Naive thymus-derived CD8-positive, alpha-beta T cell (primary cell): ENCODE measurements around the gene ZNF45. TPM values are rescaled to one million over a fixed set of nuclear protein-coding genes. Genes with fewer than 3 reads are reported as not detected.
A peak's percentile ranks its signal among the peaks of the same experiment; 100 is the strongest.
"Not testable (repeated sequence)": the region's sequence is repeated elsewhere in the genome, so short reads cannot be mapped to it uniquely, and the experiment has no call there.

Experiments
- ATAC-seq, 2 donors: fragments of 150-1000 bp; cut with Tn5 transposase in 1 of 2; sonication (Bioruptor Pico), chemical (Tn5 transposase) in 1 of 2; 1 replicate in 1 of 2; 2 replicates in 1 of 2; pipeline ENCODE4 v1.10.0; 2021; ENCODE audit warnings: mild to moderate bottlenecking in 2 of 2, moderate library complexity in 2 of 2
- POLR2A ChIA-PET: fragments of 350-600 bp; sonication (Branson Sonifier 250); formaldehyde crosslinking; loops from one replicate; lab custom pipeline; 2021; ENCODE audit warnings: antibody characterized with exemption; lab: Charles Lee
- DNase-seq, 10 donors: peaks; one replicate each; pipeline versions ENCODE4 v3.0.0 to v3.0.0-alpha.2; 2020 to 2022
- H3K27ac Mint-ChIP-seq, 10 donors: one replicate each; pipeline ENCODE4 v1.8.0; 2020 to 2022; ENCODE audit warnings: mild to moderate bottlenecking in 10 of 10, mixed read lengths in 10 of 10, moderate library complexity in 4 of 10, inconsistent platforms in 1 of 10
- H3K27me3 Mint-ChIP-seq, 5 donors: one replicate each; pipeline ENCODE4 v1.8.0; 2021 to 2022; ENCODE audit warnings: mixed read lengths in 5 of 5
- H3K36me3 Mint-ChIP-seq, 3 donors: one replicate each; pipeline ENCODE4 v1.8.0; 2020 to 2022; ENCODE audit warnings: mixed read lengths in 3 of 3, mild to moderate bottlenecking in 2 of 3, inconsistent platforms in 1 of 3
- H3K4me1 Mint-ChIP-seq, 4 donors: one replicate each; pipeline ENCODE4 v1.8.0; 2021 to 2022; ENCODE audit warnings: mixed read lengths in 4 of 4
- H3K4me3 Mint-ChIP-seq, 10 donors: one replicate each; pipeline ENCODE4 v1.8.0; 2020 to 2022; ENCODE audit warnings: mild to moderate bottlenecking in 10 of 10, mixed read lengths in 10 of 10, moderate library complexity in 6 of 10, inconsistent platforms in 1 of 10
- H3K9me3 Mint-ChIP-seq, 9 donors: one replicate each; pipeline ENCODE4 v1.8.0; 2020 to 2022; ENCODE audit warnings: mixed read lengths in 9 of 9, mild to moderate bottlenecking in 3 of 9, inconsistent platforms in 1 of 9, moderate library complexity in 1 of 9
- polyA plus RNA-seq, 3 donors: library from polyadenylated mRNA; unstranded; fragments of 300-500 nt; fragmentation: Illumina TruSeq; gene quantifications; one replicate each; pipeline ENCODE4 v1.2.3, GENCODE V29; 2021
- total RNA-seq, 8 experiments: library from RNA in 2 of 8; stranded (reverse) in 2 of 8; gene quantifications; one replicate each; pipeline ENCODE4 v1.2.3 and lab custom pipeline; 2021 to 2026

Gene ZNF45
- total and polyA plus RNA-seq, 5 experiments from 2014 or later: 6.3 to 27.9 (median 16.6) TPM

GRCh38 chr19:43947412-43947811 lies 12.3 kb upstream of the ZNF45 start:
- ATAC-seq, POLR2A ChIA-PET, H3K27ac Mint-ChIP-seq, H3K4me3 Mint-ChIP-seq, DNase-seq: not testable (repeated sequence)
- Mint-ChIP-seq H3K27me3 (peaks cover 12 to 51% (median 24%) of the 10 kb centered on the region in 5 donors), H3K36me3 (peaks cover 3 to 55% (median 22%) of the 10 kb centered on the region in 3 donors), H3K9me3 (peaks cover 25 to 64% (median 48%) of the 10 kb centered on the region in 9 donors), H3K4me1 (peaks cover 3 to 11% (median 9%) of the 10 kb centered on the region in 4 donors)

DNA sequence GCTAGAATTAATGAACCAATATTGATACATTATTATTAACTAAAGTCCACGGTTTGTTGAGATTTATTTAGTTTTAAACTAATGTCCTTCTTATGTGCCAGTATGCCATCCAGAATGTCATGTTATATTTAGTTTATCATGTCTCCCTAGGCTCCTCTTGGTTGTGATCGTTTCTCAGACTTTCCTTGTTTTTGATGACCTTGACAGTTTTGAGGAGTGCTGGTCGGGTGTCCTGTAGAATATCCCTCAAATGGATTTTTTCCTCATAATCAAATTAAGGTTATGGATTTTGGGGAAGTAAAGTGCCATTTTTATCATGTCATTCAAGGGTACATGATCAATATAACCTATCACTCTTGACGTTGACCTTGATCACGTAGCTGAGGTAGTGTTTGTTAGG lies 6.1 kb upstream of the ZNF45 start:
- no peaks in the 10 kb centered on the region for H3K4me1 Mint-ChIP-seq
- peaks cover 8 to 34% (median 17%) of the 10 kb centered on the region in 9 donors for H3K9me3 Mint-ChIP-seq
- H3K4me3 Mint-ChIP-seq: no peak overlapping the region
- POLR2A ChIA-PET: no interaction called here
- peaks cover 0 to 22% (median 2%) of the 10 kb centered on the region in 3 donors for H3K36me3 Mint-ChIP-seq
- H3K27me3 Mint-ChIP-seq: peaks cover 6 to 38% (median 12%) of the 10 kb centered on the region in 5 donors
- no peak for ATAC-seq
- no peak for DNase-seq
- no peak overlapping the region for H3K27ac Mint-ChIP-seq

DNA sequence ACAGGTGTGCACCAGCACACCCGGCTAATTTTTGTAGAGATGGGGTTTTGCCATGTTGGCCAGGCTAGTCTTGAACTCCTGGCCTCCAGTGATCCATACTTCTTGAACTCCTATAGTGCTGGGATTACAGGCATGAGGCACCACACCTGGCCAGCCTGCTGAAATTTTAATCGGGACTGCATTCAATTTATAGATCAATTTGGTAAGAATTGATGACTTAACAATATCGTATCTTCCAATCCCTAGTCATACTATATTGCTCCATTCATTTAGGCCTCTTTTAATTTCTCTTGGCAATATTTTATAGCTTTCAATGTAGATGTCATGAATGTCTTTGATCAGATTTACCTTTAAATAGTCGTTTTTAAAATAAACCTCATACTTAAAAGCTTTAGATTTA lies 5.6 kb upstream of the ZNF45 start:
- DNase-seq: no peak
- H3K27me3 Mint-ChIP-seq: peaks cover 3 to 34% (median 9%) of the 10 kb centered on the region in 5 donors
- H3K4me3 Mint-ChIP-seq: no peak overlapping the region
- peaks cover 0 to 18% (median 2%) of the 10 kb centered on the region in 3 donors for H3K36me3 Mint-ChIP-seq
- H3K27ac Mint-ChIP-seq: no peak overlapping the region
- H3K4me1 Mint-ChIP-seq: peaks cover 0 to 3% (median under 1%) of the 10 kb centered on the region in 4 donors
- H3K9me3 Mint-ChIP-seq: peaks cover 3 to 29% (median 12%) of the 10 kb centered on the region in 9 donors
- no peak for ATAC-seq
- POLR2A ChIA-PET: no interaction called here

GRCh38 chr19:43939557-43940260 lies 4.6 kb upstream of the ZNF45 start:
- POLR2A ChIA-PET: no interaction called here
- H3K27ac Mint-ChIP-seq: no peak overlapping the region
- peaks cover 0 to 17% (median 2%) of the 10 kb centered on the region in 3 donors for H3K36me3 Mint-ChIP-seq
- no peak for DNase-seq
- ATAC-seq: no peak
- H3K4me1 Mint-ChIP-seq: peaks cover 3 to 9% (median 5%) of the 10 kb centered on the region in 4 donors
- peaks cover 0 to 21% (median 10%) of the 10 kb centered on the region in 9 donors for H3K9me3 Mint-ChIP-seq
- no peak overlapping the region for H3K4me3 Mint-ChIP-seq
- H3K27me3 Mint-ChIP-seq: peaks cover 1 to 27% (median 8%) of the 10 kb centered on the region in 5 donors

DNA sequence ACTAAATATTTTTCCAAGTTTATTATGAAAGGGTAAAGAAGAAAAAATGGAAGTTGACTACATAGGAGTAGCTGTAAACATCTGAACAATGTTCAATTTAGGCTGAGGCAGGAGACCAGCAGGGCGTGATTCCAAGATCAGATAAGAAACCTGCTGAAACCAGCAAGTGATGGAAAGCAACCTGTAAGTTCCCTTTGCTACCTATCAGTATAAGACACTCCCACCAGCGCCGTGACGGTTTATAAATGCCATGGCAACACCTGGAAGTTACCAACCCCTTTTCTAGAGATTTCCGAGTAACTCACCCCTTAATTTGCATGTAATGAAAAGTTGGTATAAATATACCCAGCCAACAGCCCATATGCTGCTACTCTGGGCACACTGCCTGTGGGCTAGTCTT lies 1.1 kb upstream of the ZNF45 start:
- Mint-ChIP-seq H3K36me3 (peaks cover 4 to 22% (median 18%) of the 10 kb centered on the region in 3 donors), H3K4me1 (peaks cover 7 to 28% (median 24%) of the 10 kb centered on the region in 4 donors), H3K27ac (peak overlapping the region in 4 of 10 donors; percentile 30 to 96 (median 68)), H3K9me3 (peaks cover 0 to 18% (median 7%) of the 10 kb centered on the region in 9 donors), H3K27me3 (peaks cover 0 to 9% (median 1%) of the 10 kb centered on the region in 5 donors), H3K4me3 (peak overlapping the region; percentile 18 to 97 (median 94))
- POLR2A ChIA-PET: interaction anchor here (0.6 to 2.8 kb wide), 2 partner anchors 15 to 416 kb away, joined by 3 to 18 read pairs; partner anchors contain the start of gene ZNF221
- ATAC-seq (no peak), DNase-seq (no peak)

DNA sequence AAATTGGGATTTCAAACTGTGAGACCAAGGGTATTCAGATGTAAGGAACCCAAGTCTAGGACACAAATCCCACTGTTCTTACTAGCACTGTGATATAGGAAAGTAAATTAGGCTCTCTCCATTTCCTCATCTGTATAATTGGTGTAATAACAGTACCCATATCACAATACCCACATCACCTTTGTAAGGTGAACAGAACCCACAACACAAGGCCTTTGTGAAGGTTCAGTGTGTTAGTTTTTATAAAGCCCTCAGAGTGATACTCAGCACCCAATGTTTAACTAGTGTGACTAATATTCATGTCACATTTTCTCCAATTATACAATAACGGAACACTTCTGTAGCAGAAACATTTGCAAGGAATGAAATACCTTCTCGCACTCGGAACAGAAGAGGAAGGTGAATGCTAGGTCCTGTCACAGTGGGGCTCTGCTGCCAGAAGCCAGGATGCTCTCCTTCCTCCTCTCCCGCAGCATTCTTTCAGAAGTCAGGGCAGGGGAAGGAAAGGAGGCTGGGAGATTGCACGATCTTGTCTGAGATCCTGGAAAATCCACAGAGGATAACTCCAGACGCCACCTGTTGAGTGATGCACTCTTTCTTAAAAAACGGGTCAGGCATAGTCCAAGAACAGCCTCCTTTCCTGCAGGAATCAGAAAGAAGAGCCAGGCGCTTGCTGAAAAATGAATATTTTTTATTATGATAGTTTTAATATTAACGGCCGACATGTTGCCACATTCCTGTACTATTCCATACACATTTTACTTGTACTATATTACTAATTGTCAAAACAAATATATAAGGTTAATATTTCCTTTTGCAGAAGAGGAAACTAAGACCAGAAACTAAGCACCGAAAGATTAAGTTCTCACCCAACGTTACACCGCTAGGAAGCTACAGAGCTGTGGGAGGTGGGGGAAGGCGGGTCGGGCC lies 762 bp downstream of the ZNF45 start:
- Mint-ChIP-seq H3K4me1 (peaks cover 10 to 33% (median 24%) of the 10 kb centered on the region in 4 donors), H3K4me3 (peak overlapping the region; percentile 88 to 97 (median 94)), H3K9me3 (peaks cover 0 to 3% (median 0%) of the 10 kb centered on the region in 9 donors), H3K36me3 (peaks cover 11 to 40% (median 35%) of the 10 kb centered on the region in 3 donors), H3K27me3 (peaks cover 0 to 5% (median 0%) of the 10 kb centered on the region in 5 donors), H3K27ac (peak overlapping the region; percentile 77 to 98 (median 94))
- ATAC-seq (no peak), DNase-seq (peak in 1 of 10 donors; percentile 19)
- POLR2A ChIA-PET: interaction anchor here (0.6 to 2.8 kb wide), 8 partner anchors 17 to 370 kb away, joined by 3 to 18 read pairs (median 5); partner anchors contain the start of genes ZNF221, ZNF226, ZNF235 and ZNF283

GRCh38 chr19:43928820-43929219 lies 6.3 kb downstream of the ZNF45 start:
- Mint-ChIP-seq H3K36me3 (peaks cover 51 to 94% (median 90%) of the 10 kb centered on the region in 3 donors), H3K4me1 (peaks cover 2 to 25% (median 8%) of the 10 kb centered on the region in 4 donors), H3K4me3 (no peak overlapping the region), H3K9me3 (peaks cover 0 to 31% (median 13%) of the 10 kb centered on the region in 9 donors), H3K27me3 (no peaks in the 10 kb centered on the region), H3K27ac (no peak overlapping the region)
- DNase-seq: no peak
- no peak for ATAC-seq
- POLR2A ChIA-PET: no interaction called here

- POLR2A ChIA-PET: no interaction called here
Measured at GRCh38 chr19:43923875-43924274, 11.2 kb downstream of the ZNF45 start.

DNA sequence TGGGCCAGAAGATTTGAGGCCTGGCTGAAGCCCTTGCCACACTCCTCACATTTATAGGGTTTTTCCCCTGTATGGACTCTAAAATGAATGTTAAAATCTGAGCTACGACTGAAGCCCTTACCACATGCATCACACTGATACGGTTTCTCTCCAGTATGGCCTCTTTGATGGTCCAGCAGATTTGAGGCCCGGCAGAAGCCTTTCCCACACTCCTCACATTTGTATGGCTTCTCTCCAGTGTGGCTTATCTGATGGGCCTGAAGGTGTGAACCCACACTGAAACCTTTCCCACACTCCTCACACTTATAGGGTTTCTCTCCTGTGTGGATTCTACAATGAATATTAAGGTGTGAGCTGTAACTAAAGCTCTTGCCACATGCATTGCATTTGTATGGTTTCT lies 21.0 kb downstream of the ZNF45 start:
- DNase-seq (no peak), ATAC-seq (no peak)
- Mint-ChIP-seq H3K9me3 (peaks cover 10 to 98% (median 53%) of the 10 kb centered on the region in 9 donors), H3K36me3 (peaks cover 56 to 83% (median 67%) of the 10 kb centered on the region in 3 donors), H3K4me1 (no peaks in the 10 kb centered on the region), H3K4me3 (peak overlapping the region in 1 of 10 donors; percentile 11), H3K27me3 (no peaks in the 10 kb centered on the region), H3K27ac (no peak overlapping the region)
- POLR2A ChIA-PET: interaction anchor here (0.6 to 0.8 kb wide), 2 partner anchors 21 to 298 kb away, joined by 3 read pairs; partner anchors contain the start of genes ZNF227 and ZNF45

More at GRCh38 chr19:43923875-43924274, 11.2 kb downstream of the ZNF45 start:
- Mint-ChIP-seq H3K4me3 (no peak overlapping the region), H3K9me3 (peaks cover 12 to 71% (median 43%) of the 10 kb centered on the region in 9 donors), H3K27me3 (no peaks in the 10 kb centered on the region), H3K27ac (no peak overlapping the region), H3K36me3 (peaks cover 68 to 99% (median 98%) of the 10 kb centered on the region in 3 donors), H3K4me1 (no peaks in the 10 kb centered on the region)
- no peak for ATAC-seq
- DNase-seq: no peak

- Mint-ChIP-seq H3K4me1 (no peaks in the 10 kb centered on the region), H3K27me3 (no peaks in the 10 kb centered on the region), H3K27ac (no peak overlapping the region), H3K4me3 (no peak overlapping the region), H3K36me3 (peaks cover 49 to 78% (median 63%) of the 10 kb centered on the region in 3 donors), H3K9me3 (peaks cover 10 to 98% (median 54%) of the 10 kb centered on the region in 9 donors)
- ATAC-seq (no peak), DNase-seq (no peak)
- POLR2A ChIA-PET: no interaction called here
Measured at GRCh38 chr19:43913383-43913782, 21.7 kb downstream of the ZNF45 start.

GRCh38 chr19:43910884-43911283 lies 24.2 kb downstream of the ZNF45 start:
- Mint-ChIP-seq H3K27me3 (no peaks in the 10 kb centered on the region), H3K4me1 (peaks cover 0 to 1% (median 0%) of the 10 kb centered on the region in 4 donors), H3K27ac (no peak overlapping the region), H3K9me3 (peaks cover 10 to 100% (median 66%) of the 10 kb centered on the region in 9 donors), H3K36me3 (peaks cover 24 to 69% (median 67%) of the 10 kb centered on the region in 3 donors), H3K4me3 (no peak overlapping the region)
- no peak for DNase-seq
- ATAC-seq: no peak
- POLR2A ChIA-PET: no interaction called here

DNA sequence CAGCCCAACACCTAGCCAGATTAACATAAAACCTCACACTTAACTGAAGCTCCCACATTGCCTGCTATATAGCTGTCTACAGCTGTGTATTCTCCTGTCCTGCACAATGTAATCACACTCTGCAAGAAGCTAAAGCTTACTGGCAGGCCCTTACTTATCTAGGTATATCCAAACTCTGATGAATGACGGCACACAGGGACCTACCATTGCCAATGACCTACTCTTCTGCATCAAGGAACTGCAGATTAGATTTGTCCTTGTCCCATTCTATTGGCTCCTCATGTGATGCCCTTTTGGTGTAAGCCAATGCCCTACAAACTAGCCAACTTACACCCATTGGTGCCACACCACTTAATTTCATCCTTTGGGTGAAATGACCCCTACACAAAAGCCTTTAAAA lies 26.4 kb downstream of the ZNF45 start:
- no peak overlapping the region for H3K4me3 Mint-ChIP-seq
- POLR2A ChIA-PET: no interaction called here
- peaks cover 0 to 3% (median 0%) of the 10 kb centered on the region in 4 donors for H3K4me1 Mint-ChIP-seq
- peaks cover 10 to 97% (median 72%) of the 10 kb centered on the region in 9 donors for H3K9me3 Mint-ChIP-seq
- ATAC-seq: no peak
- peaks cover 3 to 64% (median 63%) of the 10 kb centered on the region in 3 donors for H3K36me3 Mint-ChIP-seq
- H3K27ac Mint-ChIP-seq: no peak overlapping the region
- no peak for DNase-seq
- H3K27me3 Mint-ChIP-seq: no peaks in the 10 kb centered on the region
